ENCODE data around the gene ARIH1.
"Not testable (repeated sequence)": the region's sequence is repeated elsewhere in the genome, so short reads cannot be mapped to it uniquely, and the experiment has no call there.

Gene ARIH1

DNA sequence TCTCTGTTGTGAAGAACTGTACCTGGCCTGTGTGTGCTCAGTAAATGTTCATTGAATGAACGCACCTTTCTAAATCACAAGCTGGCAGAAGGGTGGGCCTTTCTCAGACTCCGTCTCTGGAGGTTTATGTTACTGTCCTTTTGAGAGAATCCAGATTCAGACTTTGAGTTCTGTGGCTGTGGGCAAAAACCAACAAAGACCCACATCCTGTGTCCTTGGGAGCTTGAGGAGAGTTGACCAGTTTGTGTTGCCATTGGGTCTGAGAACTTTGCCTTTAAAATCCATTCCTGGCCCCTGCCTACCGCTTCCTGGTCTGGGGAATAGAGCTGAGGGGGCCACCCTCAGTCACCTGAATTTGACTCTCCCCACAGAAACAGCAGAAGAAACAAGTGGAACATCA, 134.0 kb downstream of the ARIH1 start:
- DNase-seq (ENCODE audit: low spot score) = not testable (repeated sequence)

DNA sequence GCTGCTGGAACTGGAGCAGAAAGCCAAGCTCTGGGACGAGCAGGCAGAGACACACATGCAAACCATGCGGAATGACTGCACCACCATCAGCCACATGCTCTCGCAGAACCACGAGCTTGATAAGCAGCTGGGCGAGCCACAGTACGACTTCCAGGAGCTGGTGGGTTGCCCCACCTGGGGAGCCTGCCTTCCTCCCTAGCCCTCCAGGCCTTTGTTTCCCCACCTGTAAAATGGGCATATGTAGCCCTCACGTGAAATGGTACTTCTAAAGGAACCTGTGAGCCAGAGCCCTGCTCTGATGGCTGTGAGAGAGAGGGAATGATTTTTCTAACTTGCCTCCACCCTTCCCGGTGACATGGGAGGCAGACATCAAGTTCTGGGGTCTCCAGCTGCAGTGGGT, 135.7 kb downstream of the ARIH1 start:
- DNase-seq (ENCODE audit: low spot score) = no peak

DNA sequence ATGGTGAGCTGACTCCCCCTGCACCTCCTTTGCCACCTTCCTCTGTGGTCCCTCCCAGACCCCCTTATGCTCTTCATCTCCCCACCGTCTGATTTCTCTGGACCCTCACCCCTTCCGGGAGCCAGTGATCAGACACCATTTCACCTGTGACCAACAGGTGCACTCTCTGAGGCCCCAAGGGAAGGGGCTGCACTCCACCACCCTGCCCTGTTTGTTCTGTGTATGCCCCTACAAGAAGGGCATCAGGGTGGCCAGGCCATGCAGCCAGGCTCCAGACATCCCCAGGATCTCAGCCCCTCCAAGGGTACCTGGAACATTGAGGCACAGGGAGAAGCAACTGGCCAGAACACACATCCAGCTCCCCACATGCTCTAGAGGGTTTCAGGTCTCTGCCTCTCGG, 138.2 kb downstream of the ARIH1 start:
- DNase-seq (ENCODE audit: low spot score) = not testable (repeated sequence)

DNA sequence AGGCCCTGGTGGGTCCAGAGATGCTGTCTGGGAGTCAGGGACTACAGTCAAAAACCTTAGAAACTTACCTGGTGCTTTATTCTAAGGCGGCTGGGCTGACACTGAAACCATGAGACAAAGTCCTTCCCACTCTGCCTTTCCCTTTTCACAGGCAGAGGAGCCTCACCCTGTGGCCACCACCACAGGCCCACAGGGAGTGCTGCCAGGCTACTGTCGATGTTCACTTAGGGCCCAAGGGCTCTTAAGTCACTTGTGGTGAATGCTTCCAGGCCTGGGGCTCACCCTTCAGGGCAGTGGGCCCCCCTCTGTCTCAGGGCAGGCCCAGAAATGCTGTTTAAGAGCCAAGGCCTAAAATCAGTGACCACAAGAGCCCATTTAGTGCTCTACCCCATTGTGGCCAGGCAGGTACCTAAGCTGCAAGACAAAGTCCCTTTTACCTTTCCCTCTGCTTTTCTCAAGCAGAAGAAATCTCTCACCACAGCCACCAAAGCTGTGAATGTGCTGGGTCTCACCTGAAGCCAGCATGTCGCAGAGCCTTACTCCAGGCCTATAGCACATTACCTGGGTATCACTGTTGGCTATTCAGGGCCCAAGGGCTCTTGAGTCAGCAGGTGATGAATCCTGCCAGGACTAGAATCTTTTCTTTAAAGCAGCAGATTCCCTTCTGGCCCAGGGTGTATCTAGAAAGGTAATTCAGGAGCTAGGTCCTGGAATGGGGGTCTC, 140.8 kb downstream of the ARIH1 start:
- DNase-seq (ENCODE audit: low spot score) = no peak

DNA sequence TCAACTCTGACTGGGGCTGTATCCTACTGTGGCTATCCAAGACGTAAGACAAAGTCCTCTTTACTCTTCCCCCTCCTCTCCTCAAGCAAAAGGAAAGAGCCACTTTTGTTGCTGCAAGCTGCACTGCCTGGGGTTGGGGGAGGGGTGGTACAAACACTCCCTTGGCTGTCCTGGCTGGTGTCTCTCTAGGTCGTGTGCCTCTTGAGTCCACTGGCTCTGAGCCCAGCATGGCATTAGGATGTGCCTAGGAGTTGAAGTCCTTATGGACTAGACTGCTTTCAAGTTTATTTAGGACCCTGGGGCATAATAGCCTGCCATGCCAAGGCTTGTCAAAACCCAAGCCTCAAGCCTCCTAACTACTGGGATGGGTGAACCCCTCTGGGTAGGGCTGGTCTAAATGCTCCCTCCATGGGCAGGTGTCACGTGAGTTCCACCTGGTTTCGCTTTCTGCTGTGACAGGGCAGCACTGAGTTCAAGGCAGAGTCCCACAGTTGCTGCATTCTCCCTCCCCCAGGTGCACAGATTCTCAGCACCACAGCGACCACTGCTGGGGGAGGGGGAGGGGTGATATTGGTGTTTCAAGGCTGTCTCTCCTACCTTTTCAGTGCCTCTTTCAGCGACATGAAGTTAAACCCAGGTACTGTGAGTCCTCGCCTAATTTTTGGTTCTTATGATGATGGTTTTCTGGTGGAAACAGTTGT, 141.6 kb downstream of the ARIH1 start:
- DNase-seq (ENCODE audit: low spot score) = not testable (repeated sequence)

DNA sequence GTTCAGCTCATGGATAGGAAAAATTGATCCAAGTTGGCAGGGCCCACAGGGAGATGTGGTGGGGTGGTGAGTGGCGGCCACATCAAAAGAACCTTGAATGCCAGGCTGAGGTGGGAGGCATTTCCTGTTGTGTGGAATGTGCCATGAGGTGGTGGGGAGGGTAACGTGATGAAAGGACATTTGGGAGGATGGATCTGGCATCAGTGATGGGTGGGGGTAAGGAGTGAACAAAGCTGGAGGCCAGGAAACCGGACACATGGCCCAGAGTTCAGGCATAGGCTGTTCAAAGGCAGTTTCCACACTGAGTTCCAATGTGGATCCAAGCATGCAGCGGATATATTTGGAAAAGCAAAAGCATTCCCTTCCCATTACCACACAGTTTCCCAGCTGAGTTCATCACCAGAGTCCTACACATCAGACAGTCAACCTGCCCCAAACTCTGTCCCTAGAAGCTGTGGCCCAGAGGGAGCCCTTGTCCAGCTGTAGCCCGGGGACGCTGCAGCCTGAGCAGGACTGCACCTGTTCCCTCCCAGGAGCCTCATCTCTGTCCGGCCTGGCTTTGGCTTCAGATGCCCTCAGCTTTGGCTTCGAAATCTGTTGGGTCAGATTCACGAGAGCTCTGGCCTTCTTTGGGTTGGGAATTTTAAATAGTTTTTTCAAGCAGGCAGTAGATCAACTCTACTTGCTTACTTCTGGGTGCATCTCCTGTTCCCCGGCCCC, 142.5 kb downstream of the ARIH1 start:
- no peak for DNase-seq (ENCODE audit: low spot score)

DNA sequence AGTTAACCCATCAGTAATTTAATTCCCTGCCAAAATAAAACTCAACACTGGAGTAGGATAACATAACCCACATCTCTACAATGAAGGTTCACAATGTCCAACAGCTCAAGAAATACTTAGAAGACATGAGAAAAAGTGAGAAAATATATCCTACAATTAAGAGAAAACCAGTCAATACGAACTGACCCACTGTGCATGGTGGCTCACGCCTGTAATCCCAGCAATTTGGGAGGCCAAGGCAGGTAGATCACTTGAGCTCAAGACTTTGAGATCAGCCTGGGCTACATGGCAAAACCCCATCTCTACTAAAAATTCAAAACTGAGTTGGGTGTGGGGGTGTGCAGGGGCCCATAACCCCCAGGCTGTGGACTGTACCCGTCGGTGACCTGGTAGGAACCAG, 149.7 kb downstream of the ARIH1 start:
- DNase-seq (ENCODE audit: low spot score) = not testable (repeated sequence)

DNA sequence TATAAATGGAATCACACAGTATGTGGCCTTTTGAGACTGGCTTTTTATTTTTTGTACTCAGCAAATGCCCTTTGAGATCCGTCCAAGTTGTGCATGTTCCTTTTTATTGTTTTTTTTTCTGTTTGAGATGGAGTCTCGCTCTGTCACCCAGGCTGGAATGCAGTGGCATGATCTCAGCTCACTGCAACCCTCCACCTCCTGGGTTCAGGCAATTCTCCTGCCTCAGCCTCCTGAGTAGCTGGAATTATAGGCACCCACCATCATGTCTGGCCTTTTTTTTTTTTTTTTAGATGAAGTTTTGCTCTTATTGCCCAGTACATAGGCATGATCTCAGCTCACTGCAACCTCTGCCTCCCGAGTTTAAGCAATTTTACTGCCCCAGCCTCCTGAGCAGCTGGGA, 152.0 kb downstream of the ARIH1 start:
- not testable (repeated sequence) for DNase-seq (ENCODE audit: low spot score)

DNA sequence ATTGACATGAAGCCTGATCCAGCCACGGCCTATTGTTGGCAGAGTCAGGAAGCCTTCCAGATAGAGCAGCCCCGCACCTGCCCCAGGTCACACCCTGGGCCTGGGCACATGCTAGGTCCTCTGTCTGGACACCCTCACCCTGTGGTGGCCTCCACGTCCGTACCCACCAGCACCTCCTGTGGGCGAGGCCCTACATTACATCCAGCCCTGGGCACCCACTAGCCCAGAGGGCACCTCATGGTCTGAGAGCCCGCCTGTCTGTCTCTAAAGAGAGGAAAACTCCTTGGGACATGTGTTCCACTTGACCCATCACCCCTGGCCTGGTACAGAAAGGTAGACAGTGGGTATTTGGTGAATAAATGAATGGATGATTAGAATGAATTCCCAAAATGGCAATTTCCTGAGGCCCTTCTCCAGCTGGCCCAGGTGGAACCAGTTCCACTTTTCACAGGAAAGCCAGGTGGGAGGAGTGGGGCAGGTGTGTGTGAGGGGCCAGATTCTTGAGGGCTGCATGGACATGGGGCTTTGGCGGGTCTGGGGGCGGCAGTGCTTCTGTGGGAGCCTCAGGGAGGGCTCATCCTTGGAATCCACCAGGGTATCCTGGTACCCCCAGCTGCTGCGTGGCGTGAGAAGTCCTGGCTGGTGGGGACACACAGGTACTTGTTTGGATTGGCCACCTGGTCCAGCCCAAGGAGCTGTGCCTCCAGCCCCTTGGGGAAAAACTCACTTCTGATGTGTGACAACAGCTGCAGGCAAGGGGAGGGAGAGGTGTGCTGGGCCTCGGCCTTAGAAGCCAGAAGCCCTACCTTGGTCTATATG, 154.3 kb downstream of the ARIH1 start:
- not testable (repeated sequence) for DNase-seq (ENCODE audit: low spot score)

DNA sequence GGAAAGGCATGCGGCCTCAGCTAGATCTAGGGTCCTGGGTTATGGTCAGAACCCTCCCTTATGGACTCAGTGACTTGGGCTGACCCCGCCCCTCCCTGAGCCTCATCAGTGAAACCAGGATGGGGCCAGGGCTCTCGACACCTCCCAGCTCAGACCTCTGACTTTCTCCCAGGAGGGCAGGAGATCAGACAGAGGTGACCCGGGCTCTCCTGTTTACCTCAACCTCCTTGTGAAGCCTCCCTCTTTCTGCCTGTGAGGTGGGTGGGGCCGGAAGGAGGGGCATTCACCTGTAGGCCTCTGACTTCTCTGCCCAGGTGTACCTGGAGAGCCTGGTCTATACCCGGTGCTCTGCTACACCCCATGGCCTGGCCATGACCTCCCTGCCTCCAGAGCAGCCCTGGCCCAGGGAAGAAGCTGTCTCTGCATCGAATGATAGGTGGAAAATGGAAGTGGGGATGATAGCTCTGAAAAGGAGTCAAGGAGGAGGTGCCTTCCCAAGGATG, 155.0 kb downstream of the ARIH1 start:
- not testable (repeated sequence) for DNase-seq (ENCODE audit: low spot score)

DNA sequence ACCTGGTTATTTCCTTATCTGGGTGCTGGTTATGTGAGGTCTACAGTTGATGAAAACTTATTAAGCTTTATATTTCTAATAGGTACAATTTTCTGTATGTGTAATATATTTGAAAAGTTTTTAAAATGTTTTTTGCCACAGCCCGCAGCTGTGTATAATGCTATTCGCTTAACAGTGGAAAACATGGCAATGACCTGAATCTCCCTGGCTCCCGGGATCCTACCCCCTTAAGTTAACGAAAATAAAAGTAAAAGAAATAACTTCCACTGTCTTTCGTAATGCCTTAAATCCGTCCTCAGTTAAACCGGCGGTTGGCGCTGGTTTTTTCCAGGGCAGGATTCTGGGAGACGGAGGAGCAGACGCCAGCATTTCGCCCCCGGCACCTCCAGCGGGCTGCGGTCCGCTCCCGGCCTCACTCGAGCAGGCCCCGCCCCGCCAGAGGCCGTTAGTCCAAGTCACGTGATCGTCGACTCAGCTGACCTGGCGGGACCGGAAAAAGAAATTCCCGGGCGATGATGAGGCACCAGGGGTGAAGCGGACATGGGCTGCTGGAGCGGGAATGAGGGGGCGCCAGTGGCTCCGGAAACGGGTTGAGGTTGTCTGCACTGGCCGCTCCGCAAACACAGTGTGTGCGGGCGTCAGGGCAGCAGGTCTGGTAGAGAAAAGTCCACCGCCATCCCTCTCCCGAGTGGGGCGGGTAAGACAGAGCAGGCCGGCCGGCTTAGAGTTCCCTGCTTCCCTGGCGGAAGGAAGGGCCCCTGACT, 162.6 kb downstream of the ARIH1 start:
- DNase-seq (ENCODE audit: low spot score) = peak; percentile 70

DNA sequence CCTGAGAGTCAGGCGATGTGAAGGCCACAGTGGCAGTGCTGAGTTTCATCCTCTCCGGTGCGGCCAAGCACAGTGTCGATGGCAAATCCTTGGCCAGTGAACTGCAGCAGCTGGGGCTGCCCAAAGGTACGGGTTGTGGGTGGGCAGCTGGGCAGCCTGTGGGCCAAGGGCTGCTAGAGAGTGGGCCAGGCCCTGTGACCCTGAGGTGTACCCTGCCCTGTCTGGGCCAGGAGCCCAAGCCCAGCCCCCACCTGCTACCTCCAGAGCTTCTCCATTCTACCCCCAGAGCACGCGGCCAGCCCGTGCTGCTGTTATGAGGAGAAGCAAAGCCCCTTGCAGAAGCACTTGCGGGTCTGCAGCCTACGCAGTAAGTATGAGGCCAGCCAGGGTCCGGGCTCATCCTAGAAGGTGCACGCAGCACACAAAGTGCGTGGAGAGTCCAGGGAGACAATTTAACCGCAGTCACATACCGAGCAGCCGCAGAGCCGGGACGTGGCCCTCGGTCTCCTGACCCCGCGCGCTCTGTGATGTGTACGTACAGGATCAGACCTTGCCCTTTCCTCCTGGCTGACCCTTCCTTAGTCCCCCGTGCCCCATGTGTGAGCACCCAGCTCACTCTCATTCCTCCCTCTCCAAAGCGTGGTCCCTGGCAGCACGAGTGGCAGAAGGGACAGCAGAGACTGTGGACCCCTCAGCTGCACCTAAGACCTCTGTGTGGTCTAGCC, 165.8 kb downstream of the ARIH1 start:
- DNase-seq (ENCODE audit: low spot score) = not testable (repeated sequence)

DNA sequence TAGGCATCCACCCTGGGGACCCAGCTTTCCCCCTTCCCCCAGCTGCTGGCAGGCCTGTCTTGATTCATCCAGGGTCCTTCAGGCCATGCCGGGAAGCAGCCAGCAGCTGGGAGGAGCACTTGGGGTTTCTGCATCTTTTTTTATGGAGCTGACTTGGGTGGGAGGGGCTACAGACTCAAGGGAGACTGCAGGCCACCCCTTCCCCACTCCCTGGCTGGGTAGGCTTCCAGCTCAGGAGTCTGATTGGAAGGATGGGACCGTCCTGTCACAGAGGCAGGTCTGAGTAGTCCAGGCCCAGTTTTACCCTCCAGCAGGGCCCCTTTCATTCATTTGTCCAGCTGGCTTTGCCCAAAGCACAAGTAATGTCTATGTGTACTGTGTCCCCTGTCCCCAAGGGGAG, 168.1 kb downstream of the ARIH1 start:
- not testable (repeated sequence) for DNase-seq (ENCODE audit: low spot score)

DNA sequence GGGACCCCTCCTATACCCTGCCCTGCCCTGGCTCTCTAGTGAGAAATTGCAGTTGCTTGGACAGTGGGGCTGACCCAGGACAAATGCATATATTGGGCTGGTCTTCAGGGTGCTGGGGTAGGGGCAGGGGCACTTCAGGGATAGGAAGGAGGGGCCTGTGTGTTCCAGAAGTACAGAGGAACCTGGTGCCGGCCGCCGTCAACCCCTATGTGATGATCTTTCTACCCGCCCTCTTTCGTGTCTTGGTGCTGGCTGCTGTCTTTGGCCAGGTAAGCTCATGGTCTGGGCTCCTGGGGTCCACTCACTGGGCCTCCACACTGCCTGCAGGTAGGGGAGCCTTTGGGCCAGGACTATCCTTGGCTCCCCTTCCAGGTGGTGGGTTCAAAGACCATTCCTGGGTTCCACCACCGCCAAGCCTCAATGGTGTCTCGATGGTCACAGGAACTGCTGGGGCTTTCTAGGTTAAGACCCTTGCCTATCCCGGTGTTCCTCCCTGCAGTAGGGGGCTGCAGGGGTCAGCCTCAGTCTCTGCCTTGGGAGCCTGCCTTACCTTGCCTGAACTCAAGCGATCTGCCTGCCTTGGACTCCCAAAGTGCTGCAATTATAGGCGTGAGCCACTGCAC, 174.6 kb downstream of the ARIH1 start:
- DNase-seq (ENCODE audit: low spot score) = not testable (repeated sequence)
